HG03354 (cell line): ENCODE results near the gene RAB38.

Experiments used
- ATAC-seq: cut with Tn5 transposase; IDR thresholded peaks from one replicate; pipeline ENCODE4 v1.9.1; 2021; ENCODE audit warnings: mild to moderate bottlenecking; ENCODE audit not compliant: unreplicated experiment, poor library complexity, severe bottlenecking

Gene RAB38

DNA sequence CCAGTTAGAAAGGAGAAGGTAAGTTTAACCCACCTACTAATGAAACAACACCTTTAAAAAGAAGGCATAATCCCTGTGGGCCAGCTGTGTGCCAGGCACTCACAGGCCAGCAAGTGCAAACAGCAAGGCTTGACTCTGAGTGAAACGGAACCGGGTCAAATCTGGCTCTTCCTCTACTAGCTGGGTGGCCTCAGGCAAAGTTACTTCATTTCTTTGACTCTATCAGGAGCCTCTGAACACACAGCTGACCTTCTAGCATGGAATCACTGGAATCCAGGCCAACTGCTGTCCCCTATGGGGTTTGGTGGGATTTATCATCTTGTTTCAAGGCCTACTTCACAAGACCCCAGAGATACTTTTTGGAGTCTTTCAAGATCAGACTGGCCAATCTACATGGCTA is 3.3 kb downstream of the RAB38 start:
- no peak for ATAC-seq

DNA sequence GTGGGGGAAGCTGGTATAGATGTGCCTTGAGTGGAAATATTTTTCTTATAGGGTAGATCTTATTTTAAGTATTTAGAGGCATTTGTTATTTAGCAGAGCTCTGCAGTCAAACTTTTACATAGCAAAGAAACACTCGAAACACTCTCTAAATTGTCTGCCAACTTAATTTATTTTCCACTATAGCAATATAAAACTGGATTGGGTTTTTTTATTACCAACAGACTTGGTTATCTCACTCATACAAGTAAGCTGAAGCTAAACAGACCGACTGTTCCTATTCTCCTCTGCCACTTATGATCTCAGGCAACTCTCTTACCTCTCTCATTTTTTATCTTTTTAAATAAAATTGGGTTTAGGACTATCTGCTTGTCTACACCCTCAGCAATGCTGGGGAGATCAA is 4.6 kb downstream of the RAB38 start:
- no peak for ATAC-seq

DNA sequence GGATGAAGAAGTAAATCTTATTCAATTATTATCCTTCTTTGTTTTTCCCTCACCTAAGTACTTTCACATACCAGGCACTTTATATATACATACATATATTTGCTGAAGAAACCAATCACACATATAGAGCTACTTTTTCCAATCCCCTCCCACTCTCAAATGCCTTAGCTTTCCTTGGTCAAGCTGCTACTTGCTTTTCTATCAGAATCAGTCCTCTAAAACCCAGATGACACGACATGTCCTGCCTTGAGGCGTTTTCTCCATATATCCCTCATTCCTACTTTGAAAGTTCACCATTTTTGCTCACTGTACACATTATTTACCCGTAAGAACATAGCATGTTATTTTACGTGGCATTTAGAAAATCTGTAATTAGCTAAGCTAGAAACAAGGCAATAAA is 5.4 kb downstream of the RAB38 start:
- ATAC-seq, result no peak

DNA sequence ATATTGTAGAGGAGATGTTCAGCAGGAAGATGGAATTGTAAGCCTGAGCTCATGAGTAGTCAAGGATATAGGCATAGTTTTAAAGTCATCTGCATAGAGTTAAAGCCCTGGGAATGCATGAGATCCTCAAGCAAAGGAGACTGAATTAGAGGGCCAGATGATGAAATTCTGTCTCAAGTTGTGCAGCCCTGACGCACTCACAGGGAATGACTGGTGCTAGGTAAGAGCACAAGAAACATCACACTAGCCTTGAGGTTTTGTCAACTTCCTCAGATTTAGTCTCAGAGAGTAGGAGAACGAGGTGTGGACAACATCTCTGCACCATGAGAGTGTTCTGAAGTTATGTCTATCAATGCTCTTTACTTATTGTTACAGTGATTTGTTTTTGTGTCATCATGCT is 5.8 kb downstream of the RAB38 start:
- no peak for ATAC-seq

DNA sequence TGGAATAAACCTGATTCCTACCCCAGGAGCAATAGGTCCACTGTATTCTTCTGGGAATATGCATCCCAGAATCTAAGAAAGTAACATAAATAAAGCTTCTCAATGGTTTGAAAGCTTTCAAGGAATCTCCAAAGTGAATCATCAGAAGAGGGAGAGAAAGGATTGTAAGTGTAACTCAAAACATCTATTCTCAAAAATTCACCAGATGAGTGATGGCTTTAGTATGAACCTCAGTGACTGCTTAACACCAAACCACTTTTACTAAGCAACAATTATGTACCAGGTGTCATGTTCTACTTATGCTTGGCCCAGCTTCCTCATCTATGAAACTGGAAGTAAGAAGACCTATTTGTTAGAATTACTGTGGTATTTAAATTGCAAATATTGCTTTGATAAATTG is 7.4 kb downstream of the RAB38 start:
- no peak for ATAC-seq

DNA sequence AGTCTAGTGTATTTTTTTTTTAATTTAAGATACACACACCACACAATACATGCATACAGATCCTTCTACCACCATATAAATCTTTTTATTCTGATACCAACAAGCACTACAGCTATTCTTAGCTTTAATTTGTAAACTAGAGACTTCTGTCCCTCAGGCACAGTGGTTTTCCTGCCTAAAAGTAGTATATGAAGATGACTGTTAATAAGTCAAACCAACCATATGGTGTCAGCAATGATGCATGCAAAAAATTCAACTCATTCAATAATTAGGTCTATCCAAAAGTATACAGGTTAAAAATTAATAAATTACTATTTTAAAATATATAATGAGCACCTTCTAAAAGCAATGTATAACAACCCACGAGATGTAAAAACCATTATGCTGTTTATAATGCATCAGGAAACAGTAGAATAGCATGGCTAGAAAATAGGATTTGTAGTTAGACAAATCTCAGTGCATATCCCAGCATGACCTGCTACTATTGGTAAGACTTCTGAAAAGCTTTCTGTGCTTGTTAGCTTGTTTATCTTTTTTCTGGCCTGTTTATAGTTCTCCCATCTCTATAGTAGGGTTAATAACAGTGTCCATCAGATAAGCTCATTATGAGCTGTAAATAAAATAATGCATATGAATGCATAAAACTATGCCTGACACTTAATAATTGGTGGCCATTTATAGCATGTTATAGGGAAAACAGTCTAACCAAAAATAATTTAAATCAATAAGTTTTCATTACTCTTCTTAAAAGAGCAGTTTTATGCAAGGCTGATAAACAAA is 10.2 kb downstream of the RAB38 start:
- ATAC-seq, result peak; percentile 43

DNA sequence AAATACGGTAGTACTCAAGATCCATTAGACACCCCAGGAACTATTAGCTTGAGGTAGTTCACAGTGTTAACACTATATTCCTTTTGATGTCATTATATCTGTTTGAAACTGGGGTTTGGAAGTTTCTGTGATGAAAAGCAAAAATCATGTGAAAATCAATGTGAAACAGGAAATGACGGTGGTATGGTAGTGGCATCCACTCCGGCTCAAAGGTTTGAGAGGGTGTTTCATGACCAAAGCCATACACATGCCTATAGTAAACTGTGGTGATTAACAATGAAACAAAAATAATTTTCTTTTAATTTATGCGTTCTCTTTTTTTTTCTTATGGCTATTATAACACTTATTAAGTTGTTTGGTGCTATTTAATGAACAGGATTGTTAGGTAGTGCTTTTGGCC is 10.9 kb downstream of the RAB38 start:
- ATAC-seq, result peak; percentile 48

DNA sequence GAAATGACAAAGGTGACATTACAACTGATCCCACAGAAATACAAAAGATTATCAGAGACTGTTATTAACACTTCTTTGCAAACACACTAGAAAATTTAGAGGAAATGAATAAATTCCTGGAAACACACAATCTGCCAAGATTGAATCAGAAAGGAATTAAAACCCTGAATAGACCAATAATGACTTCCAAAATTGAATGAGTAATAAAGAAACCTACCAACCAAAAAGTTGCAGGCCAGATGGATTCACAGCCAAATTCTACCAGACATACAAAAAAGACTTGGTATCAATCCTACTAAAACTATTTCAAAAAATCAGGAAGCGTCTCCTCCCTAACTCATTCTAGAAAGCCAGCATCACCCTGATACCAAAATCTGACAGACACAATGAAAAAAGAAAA is 17.2 kb downstream of the RAB38 start:
- ATAC-seq, result no peak

DNA sequence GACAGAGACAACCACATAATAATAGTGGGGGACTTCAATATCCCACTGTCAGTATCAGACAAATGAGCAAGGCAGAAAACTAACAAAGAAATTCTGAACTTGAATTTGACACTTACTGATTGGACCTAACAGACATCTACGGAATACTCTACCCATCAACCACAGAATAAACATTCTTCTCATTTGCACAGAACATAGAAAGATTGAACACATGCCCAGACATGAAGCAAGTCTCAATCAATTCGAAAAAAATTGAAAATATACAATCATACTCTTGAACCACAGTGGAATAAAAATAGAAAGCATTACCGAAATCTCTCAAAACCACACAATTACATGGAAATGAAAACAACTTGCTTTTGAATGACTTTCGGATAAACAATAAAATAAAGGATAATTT is 17.9 kb downstream of the RAB38 start:
- ATAC-seq, result no peak

DNA sequence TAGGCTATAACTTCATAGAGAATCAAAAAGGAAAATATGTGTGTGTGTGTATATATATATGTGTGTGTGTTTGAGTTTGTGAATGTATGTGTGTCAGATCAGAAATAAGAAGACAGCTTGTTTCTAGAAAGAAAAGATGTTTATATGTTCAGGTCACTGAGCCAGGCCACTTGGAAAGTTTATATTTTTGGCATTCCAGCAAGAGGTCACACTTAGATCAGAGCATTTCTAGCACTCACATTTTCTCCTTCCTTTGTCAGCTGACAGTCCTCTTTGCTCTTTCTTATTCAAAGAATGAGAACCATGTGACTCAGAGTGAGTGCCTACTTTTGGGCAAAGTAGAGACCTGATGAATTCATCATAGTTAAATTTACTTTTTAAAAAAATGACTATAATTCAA is 22.9 kb downstream of the RAB38 start:
- no peak for ATAC-seq

DNA sequence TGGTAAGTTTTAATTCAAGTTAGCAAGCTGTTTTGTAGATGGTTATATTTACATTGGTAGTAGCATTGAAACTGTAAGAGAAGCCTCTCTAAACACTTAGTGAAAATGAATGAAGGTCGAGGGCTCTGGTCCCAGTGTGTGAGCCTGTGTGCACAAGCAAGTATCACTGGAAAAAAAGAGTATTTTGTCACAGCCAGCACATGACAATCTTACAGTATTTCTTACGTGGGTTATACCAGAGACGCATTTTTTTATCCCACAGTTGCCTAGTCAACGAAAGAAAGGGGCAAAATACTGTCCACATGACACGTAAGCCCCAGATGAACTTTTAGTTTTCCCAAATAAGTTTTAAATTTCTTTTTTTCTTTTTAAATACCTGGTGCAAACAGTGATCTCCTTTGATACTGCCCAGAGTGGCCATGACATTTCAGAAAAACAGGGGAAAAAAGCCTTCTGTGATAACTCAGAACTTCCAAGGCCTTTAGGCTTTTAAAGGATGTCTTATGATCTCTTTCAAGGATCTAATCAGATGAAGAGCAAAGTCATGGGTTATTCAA is 23.5 kb downstream of the RAB38 start:
- ATAC-seq, result no peak

DNA sequence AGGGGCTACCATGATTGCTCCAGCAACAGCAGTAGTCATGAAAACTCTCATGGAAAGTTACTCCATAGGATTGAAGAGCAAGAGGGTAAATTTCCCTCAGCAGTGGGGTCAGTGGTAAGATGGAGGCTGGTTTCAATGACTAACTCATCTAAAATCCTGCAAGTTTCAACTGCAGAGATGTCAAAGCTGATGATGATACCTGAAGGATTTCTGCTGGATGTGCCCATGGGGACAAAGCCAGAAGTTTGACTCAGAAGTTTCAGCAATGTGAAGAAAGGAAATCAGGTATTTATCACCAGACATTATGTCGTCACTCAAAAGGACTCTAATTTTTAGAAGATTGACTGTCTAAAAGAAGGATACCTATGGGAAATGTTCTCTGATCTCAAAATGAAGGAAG is 29.1 kb downstream of the RAB38 start:
- ATAC-seq, result no peak

DNA sequence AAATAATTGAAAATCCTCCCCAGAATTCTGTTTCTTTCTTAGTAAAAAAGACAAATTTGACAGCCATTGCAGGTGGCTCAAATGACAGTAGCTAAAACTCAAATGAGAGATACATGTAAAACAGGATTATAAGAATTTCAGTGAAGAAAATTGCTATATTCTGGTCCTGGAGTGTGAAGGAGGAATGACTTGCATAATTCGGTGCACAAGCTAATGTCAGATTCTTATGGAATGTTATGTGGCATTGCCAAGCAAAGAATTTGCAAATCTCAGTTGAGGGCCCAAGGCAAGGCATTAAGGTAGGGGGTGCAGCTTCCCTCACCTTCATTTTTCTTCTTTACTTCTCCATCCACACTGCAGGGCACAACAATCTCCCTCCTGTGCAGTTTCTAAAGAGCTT is 35.4 kb downstream of the RAB38 start:
- ATAC-seq, result no peak

DNA sequence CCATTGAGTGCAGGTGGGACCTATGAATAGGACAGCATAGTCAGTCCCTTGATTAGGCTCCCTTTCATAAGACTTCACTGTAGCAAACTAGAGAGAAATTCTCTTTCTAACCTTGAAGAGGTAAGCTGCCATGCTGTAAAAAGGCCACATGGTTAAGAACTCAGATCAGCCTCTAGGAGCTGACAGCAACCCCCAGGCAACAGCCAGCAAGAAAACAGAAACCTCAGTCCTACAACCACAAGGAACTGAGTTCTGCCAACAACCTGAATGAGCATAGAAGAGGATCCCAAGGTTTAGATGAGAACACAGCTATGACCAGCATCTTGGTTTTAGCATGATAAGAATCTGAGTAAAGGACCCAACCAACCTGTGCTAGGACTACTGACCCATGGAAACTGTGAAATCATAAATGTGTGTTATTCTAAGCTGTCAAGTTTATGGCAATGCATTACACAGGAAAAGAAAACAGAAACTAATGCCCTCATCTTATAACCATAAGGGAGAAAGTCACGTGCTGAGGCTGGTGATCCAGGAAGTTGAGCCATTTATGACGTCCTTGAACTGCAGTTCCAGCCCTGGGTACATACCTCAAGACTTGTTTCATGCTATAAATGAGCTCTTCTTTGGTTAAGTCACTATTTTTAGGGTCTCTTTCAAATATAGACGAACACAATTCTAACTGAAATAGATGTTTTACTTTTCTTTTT is 43.3 kb downstream of the RAB38 start:
- ATAC-seq, result peak; percentile 70

DNA sequence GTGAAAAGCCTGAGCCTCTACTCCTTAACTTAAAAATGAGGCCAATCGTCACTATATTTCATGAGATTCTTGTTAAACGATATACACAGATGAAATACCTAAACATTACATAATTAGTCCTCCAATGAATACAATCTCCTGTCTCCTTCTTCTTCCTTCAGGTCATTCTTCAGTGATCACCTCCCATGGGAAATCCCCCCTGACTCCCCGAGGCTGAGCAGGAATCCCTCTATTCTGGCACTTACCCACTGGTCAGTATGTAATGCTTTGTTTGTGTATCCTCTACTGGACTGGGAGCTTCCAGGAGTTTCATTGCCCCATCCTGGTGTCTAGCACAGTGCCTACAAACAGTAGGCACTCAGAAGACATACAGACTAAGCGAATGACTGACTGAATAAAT is 52.3 kb downstream of the RAB38 start:
- no peak for ATAC-seq

DNA sequence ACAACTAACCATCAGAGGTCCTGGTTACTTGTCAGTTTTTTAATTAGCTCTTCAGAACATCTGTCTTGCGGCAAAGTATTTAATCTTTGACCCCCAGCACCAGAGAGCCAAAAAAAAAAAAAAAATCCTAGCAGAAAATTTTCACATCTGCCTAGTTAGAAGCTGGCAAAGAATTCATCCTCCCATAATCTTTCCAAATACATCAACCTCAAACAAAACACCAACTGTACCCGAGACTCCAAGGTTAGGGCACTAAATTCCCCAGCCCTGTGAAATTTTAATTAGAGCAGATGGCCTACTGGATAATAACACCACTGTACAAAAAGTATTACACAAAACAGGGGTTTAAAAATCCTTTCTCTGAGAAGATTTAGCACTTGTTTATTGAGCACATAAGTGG is 55.7 kb downstream of the RAB38 start:
- no peak for ATAC-seq

DNA sequence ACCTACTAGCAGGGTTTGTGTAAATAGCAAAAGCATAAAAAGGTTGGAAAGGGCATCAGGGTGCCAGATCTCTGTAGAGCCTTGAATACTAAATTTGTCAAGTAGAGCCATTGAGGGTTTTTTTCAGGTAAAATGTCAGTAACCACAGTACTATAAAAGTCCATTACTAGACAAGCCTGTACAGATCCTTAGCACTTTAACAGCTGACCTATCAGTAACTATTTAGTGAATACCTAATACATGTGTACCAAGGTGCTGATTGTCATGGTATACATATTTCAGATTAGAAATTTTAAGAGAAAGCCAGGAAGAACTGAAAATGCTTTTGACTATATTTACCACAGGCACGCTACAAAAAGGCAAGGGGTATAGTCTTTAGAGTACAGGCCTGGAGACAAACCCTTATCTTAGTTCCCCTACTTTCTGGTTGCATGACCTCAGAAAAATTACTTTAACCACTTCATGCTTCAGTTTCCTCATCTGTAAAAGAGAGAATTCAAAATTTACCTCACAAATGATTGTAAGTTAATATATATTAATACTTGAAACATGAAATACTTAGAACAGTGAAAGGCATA is 57.9 kb downstream of the RAB38 start:
- peak; percentile 66 for ATAC-seq

DNA sequence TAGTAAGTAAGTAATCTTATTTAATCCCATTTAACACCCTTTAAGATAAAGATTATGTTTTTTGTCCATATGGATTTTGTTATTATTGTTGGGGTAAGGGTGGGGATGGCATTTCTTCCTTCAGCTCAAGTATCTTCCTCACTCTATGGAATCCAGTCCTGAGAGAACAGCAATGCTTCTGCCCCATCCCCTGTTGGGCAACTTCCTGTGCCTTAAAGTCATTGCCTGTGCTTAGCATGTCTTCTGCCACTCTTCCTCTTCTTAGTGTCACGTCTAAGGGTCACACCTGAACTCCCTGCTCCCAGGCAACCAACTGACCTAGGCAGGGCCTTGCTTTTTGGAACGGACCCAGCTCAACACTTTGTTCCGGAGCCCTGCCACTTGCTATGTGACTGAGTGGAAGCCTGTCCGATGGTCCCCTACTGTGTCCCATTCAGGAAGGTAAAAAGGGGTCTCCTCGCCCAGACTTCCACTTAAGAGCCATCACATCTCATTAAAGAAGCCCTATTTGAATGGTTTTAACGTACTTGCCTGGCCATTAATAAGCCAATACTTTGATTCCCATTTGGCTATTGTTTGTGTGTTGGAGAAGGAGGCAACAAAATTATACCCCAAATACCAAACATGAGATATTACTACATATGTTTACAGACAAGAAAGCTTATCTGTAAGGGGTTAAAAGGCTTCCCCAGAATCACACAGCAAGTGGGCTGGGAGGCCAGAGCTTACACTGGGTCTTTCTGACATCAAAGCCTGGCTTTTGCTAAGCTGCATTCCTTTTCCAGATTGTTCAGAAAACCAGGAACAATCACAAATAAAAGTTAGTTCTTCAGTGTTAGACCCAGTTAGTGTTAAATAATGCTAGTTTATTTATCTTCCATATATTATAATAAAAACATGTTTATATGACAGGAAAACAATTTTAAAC is 59.2 kb downstream of the RAB38 start:
- ATAC-seq, result no peak

DNA sequence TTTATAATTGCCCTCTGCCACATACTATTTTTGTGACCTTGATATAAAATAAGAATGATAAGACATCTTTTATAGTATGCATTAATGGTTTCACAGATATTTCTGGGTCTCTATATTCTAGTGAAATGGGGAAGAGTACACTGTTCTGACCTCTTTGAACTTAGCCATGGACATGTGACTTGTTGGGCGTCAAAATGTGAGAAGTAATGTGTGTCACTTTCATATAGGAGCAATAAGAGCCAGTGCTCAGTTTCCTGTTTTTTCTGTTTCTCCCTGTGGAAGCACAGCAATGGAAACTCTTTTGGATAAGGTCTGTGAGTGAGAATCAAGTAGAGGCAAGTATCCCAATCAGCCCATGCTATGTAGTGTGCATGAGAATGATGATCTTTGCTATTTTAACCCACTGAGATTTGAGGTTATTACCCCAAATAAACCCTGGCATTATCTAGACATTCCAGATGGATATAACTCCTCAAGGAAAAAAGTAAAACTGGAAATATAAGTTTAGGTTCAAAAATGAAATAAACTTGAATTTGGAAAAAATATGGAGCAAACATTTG is 60.7 kb downstream of the RAB38 start:
- no peak for ATAC-seq

DNA sequence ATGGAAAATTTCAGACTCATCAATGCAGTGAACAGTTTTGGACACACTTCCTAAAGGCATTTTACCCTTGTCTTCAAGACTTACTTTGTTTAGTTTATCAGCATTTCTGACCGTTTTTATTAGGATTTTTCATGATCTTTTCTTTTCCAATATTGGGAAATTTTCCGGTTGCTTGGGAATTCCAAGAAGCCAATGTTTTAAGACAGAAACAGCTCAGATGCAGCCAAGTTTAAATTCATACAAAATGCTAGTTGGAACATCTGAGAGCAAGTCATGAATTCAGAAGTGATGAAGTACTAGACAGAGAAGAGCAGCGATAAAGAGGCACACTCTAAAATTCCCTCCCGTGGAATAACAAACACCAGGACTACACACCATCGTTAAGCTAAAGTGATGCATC is 68.6 kb downstream of the RAB38 start:
- ATAC-seq, result no peak
